AG04449 (cell line): Measurements from ENCODE around the gene NEAT1.

ENCODE experiments used
- CTCF ChIA-PET: fragments of 350-600 bp; formaldehyde crosslinking; extraction: SDS; loops from one replicate; lab custom pipeline; 2021; ENCODE audit warnings: antibody characterized with exemption; lab: Yijun Ruan, JAX
- POLR2A ChIA-PET: fragments of 400-600, 350-600 bp; formaldehyde crosslinking; extraction: SDS; loops from one replicate; lab custom pipeline; 2020; ENCODE audit warnings: antibody characterized with exemption, inconsistent platforms; lab: Yijun Ruan, JAX
- DNase-seq: peaks from one replicate; pipeline ENCODE4 v3.0.0-alpha.2; 2010; ENCODE audit warnings: low read depth, low spot score
- H3K4me3 ChIP-seq: 2 replicates; pipeline ENCODE4 v1.5.1; 2011; ENCODE audit warnings: low read depth, mild to moderate bottlenecking, control low read depth, low read length
- TF ChIP-seq, protein P1 (sequence below): IDR thresholded peaks from one replicate; pipeline ENCODE4 v1.5.1; 2011; ENCODE audit warnings: mild to moderate bottlenecking, moderate library complexity, low read length, control low read depth, inconsistent platforms; ENCODE audit not compliant: insufficient read depth; ENCODE audit errors: missing control alignments

NEAT1 gene

DNA sequence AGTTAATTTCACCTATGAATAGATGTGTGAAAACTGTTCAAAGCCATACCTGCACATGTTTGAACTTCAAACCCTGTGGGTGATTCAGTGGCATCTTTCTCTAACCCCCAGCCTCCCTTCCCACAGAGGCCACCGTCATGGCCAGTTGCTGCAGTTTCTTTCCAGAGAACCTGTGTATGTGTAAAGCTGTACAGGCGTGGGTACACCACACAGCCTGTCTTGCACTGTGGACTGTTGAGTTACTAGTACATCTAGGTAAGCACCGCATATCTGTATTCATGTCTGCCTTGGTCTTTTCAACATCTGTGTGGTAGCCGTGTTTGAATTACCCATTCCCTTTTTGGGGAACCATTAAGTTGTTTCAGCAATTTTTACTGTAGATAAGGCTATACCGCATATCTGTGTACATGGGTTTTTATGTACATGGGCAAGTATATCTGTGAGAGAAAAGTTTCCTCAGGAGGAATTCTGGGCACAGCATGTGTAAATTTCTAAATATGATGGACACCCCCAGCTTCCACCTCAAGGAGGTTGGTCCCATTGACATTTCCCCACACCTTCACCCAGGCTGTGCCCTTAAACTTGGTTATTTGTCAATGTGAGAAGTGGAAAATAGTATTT is 13.9 kb downstream of the NEAT1 start:
- ChIA-PET CTCF (interaction anchor here (0.6 to 1.7 kb wide), 3 partner anchors 10 to 74 kb away, joined by 3 to 6 read pairs (median 4); no protein-coding TSS in a partner anchor), POLR2A (interaction anchor here (0.7 to 3.4 kb wide), 9 partner anchors 9 to 125 kb away, joined by 3 to 35 read pairs (median 4); partner anchors contain the start of gene NEAT1)
- H3K4me3 ChIP-seq, result no peak overlapping the region; the same call in 1 of the 2 replicates
- no peak for DNase-seq
- TF ChIP-seq, protein P1, sequence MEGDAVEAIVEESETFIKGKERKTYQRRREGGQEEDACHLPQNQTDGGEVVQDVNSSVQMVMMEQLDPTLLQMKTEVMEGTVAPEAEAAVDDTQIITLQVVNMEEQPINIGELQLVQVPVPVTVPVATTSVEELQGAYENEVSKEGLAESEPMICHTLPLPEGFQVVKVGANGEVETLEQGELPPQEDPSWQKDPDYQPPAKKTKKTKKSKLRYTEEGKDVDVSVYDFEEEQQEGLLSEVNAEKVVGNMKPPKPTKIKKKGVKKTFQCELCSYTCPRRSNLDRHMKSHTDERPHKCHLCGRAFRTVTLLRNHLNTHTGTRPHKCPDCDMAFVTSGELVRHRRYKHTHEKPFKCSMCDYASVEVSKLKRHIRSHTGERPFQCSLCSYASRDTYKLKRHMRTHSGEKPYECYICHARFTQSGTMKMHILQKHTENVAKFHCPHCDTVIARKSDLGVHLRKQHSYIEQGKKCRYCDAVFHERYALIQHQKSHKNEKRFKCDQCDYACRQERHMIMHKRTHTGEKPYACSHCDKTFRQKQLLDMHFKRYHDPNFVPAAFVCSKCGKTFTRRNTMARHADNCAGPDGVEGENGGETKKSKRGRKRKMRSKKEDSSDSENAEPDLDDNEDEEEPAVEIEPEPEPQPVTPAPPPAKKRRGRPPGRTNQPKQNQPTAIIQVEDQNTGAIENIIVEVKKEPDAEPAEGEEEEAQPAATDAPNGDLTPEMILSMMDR, result no peak

DNA sequence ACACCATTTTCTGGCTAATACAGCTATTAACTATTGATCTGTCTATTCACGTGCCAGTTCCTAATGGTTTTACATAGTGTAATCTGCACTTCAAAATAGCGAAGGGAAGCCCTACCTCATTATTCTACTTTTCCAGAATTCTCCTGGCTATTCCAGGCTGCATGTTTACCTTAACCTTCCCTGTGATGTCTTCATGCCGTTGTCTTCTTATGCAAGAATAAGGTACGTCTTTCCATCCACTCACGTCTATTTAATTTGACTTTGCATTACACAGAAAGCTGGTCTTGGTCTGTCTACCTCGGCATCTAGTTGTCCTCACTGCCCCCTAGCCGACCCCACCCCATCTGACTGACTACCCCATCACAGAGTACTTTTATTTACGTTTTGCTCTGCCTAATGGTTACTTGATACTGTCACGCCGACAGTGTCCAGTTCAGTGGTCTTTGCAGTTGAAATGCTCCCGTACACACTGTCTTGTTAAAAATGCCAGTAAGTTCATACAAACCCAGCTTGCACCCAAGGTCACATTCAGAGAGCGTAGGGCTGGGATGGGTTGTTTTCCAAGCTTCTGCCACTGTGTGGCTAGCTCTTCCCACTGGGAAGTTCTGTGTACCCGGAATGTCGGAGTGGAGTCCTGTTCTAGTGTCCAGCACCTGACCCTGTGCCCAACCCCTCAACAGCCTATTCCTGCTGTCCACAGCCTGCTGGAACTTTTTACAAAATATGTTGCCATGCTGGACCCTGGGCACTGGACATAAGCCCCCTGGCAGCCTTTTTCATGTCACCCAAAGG is 15.0 kb downstream of the NEAT1 start:
- DNase-seq, result no peak
- POLR2A ChIA-PET, result interaction anchor here (0.5 to 3.4 kb wide), 10 partner anchors 8 to 126 kb away, joined by 3 to 35 read pairs (median 4); partner anchors contain the start of gene NEAT1
- CTCF ChIA-PET, result interaction anchor here (0.6 to 1.7 kb wide), 3 partner anchors 9 to 73 kb away, joined by 3 to 6 read pairs (median 4); no protein-coding TSS in a partner anchor
- H3K4me3 ChIP-seq, result no peak overlapping the region
- TF ChIP-seq, protein P1, result no peak

DNA sequence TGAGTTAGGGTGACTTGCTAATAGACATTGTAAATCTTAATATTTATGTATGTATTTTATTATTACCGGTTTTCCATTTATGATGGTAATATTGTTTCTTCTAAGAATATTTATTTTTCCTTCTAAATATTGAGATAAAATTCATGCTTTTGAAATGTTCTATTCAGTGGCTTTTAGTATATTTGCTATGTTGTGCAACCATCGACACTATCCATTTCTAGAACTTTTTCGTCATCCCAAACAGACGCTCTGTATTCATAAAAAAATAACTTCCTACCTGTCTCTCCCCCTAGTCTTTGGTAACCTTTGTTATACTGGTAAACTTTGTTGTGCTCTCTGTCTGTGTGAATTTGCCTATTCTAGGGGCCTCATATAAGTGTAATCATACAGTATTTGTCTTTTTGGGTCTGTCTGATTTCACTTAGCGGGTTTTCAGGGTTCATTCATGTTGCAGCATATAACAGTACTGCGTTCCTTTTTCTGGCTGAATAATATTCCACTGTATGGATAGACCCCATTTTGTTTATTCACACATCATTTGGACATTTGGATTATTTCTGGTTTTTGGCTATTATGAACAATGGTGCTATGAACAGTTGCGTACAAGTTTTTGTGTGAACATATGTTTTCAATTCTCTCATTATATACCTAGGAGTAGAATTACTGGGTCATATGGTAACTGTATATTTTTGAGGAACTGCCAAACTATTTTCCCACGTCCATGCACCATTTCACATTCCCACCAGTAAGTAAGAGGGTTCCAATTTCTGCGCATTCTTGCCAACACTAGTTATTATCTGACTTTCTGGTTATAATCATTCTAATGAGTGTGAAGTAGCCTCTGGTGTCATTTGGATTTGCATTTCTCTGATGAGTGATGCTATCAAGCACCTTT is 15.9 kb downstream of the NEAT1 start:
- TF ChIP-seq, protein P1, result no peak
- H3K4me3 ChIP-seq, result no peak overlapping the region
- CTCF ChIA-PET, result no interaction called here
- POLR2A ChIA-PET, result interaction anchor here (0.5 to 3.4 kb wide), 6 partner anchors 15 to 71 kb away, joined by 3 to 35 read pairs (median 4); partner anchors contain the start of gene NEAT1
- DNase-seq, result no peak

DNA sequence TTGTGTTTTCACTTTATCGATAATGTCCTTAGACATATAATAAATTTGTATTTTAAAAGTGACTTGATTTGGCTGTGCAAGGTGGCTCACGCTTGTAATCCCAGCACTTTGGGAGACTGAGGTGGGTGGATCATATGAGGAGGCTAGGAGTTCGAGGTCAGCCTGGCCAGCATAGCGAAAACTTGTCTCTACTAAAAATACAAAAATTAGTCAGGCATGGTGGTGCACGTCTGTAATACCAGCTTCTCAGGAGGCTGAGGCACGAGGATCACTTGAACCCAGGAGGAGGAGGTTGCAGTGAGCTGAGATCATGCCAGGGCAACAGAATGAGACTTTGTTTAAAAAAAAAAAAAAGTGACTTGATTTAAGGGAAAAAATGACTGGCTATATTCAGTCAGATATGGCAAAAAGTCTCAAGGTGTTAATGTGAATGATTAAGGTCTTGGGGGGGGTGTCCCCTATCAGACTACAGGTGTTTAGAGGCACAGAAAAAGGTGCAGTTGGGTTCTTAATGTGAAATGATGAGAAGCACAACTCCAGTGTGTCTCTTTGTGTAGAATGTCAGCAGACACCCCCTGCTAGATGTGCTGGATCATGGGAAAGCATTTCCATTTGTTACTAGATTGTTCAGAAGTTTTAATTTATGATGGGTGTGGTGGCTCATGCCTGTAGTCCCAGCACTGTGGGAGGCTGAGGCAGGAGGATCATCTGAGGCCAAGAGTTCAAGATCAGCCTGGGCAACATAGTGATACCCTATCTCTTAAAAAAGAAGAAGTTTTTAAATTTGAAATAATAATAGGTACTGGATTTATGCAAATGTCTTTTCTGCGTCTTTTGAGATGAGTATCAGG is 17.0 kb downstream of the NEAT1 start:
- ChIA-PET POLR2A (interaction anchor here (0.6 to 3.3 kb wide), 5 partner anchors 19 to 97 kb away, joined by 3 to 12 read pairs (median 4); no protein-coding TSS in a partner anchor), CTCF (interaction anchor here (1.0 to 2.3 kb wide), 2 partner anchors 60 to 72 kb away, joined by 3 to 7 read pairs; no protein-coding TSS in a partner anchor)
- H3K4me3 ChIP-seq, result no peak overlapping the region
- TF ChIP-seq, protein P1, result no peak
- DNase-seq, result no peak

DNA sequence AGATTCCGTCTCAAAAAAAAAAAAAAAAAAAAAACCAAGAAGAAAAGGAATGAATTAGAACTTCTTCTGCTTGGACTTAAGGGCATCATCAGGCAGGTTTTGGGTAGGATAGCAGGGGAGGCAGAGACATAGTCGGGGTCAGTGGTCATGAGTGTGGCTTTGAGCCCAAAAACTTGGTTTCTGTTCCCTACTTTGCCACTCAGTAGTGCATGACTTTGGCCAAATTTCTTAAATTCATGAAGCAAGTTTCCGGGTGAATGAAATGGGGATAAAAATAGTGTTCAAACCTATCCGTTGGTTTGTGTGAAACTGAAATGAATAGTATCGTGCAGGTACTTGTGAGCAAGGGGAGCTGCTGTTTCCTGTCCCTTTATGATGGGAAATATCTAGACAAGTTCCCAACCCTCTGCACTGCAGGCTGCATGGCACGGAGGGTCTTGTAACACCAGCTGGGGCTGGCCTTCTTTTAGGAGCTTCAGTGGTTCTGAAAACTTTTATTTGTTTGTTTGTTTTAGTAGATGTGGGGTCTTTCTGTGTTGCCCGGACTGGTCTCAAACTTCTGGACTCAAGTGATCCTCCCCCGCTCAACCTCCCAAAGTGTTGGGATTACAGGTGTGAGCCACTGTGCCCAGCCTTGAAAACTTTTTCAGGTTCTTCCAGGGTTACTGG is 18.4 kb downstream of the NEAT1 start:
- POLR2A ChIA-PET, result interaction anchor here (0.7 to 3.3 kb wide), 6 partner anchors 19 to 70 kb away, joined by 3 to 12 read pairs (median 4); partner anchors contain the start of gene NEAT1
- no peak overlapping the region for H3K4me3 ChIP-seq
- no peak for DNase-seq
- CTCF ChIA-PET, result interaction anchor here (1.1 to 2.3 kb wide), 3 partner anchors 25 to 72 kb away, joined by 3 to 7 read pairs (median 4); no protein-coding TSS in a partner anchor
- TF ChIP-seq, protein P1, result no peak
